Lower leg skin (tissue), 4 donors: ENCODE results near the gene DOK5. TPM values are rescaled to one million over a fixed set of nuclear protein-coding genes. Genes with fewer than 3 reads are reported as not detected.

Source experiments
- DNase-seq, 2 donors: peaks; one replicate each; pipeline ENCODE4 v3.0.0-alpha.2; 2019; ENCODE audit warnings: low spot score in 2 of 2
- H3K4me3 ChIP-seq: fragments of 200-600 bp; sonication (generic); 2 replicates; pipeline ENCODE4 v1.5.1; 2017; ENCODE audit warnings: mild to moderate bottlenecking, low read depth; ENCODE audit not compliant: poor library complexity, severe bottlenecking
- CTCF ChIP-seq, 3 donors: fragments of 450-650 bp; IDR thresholded peaks; one replicate each; pipeline ENCODE4 v1.5.1; 2016; ENCODE audit warnings: antibody characterized with exemption in 3 of 3, mild to moderate bottlenecking in 3 of 3, moderate library complexity in 2 of 3
- POLR2A ChIP-seq, 2 donors: fragments of 450-650 bp; IDR thresholded peaks; one replicate each; pipeline ENCODE4 v1.6.1; 2016 to 2017; ENCODE audit warnings: antibody characterized with exemption in 2 of 2, mild to moderate bottlenecking in 1 of 2, moderate library complexity in 1 of 2
- WGBS, 2 donors: methylation state at CpG; one replicate each; pipeline ENCODE4 v1.1.5; 2018; 5-methylcytosine and 5-hydroxymethylcytosine counted together
- intact Hi-C: fragments of 100-400 bp; cut with DNase I; formaldehyde crosslinking; loops from one replicate; pipeline ENCODE4 v1.15.0; 2023; ENCODE audit warnings: low total_unique reads
- total RNA-seq, 4 donors: library from RNA; depleted of rRNA; stranded (reverse); fragments of >200 nt; gene quantifications; one replicate each; pipeline ENCODE4 v1.1.0, GENCODE V29; 2016

The DOK5 gene
- total RNA-seq, 4 donors from 2014 or later = 0.23 to 1.3 (median 1.2) TPM; not detected in 1

GRCh38 chr20:54534101-54534500 is 58.7 kb downstream of the DOK5 start:
- WGBS, 2 donors = 92 to 94% methylated on average over 4 of the region's 4 CpGs
- no peak overlapping the region for H3K4me3 ChIP-seq
- no peak for TF ChIP-seq CTCF (IDR thresholded peaks at IDR 0.05)
- no peak for TF ChIP-seq POLR2A (IDR thresholded peaks at IDR 0.05)
- DNase-seq = no peak
- intact Hi-C loops = no loop called here

DNA sequence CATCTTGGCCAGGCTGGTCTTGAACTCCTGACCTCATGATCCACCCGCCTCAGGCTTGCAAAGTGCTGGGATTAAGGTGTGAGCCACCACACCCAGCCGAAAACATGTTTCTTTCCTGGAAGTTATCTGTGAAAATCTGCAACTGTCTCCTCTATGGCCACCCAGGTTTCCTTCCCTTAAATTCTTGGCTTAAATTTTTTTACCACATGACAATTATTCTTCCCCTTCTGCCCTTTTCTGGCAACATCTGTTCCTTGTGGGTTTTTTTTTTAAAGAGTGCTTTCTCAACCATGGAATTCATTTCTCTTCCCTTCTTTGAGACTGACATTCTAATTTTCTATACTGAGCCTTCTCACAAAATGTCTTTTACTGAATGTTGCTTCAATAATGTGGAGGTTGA is 59.6 kb downstream of the DOK5 start:
- H3K4me3 ChIP-seq = no peak overlapping the region
- no peak for DNase-seq
- TF ChIP-seq CTCF (IDR thresholded peaks at IDR 0.05) = no peak
- no peak for TF ChIP-seq POLR2A (IDR thresholded peaks at IDR 0.05)
- 38 to 61% methylated on average over 2 of the region's 2 CpGs for WGBS, 2 donors
- intact Hi-C loops = no loop called here

DNA sequence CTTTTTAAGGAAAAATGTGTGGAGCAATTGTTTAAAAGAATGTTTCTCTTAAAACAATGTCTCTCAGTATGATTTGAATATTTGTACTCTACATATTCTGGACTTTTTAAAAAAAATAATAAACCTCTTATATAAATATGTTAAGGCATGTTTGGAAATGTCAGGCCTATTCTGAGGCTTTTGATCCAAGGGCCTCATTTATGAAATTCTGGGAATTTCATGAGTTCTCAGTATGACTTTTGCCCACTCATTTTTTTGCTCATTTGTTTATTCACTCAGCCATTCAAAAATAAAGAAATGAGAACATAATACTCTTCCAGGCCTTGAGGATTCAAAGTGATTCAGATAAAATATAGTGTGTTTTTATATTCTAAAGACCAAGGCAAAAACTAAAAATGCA is 60.4 kb downstream of the DOK5 start:
- intact Hi-C loops = no loop called here
- DNase-seq = no peak
- H3K4me3 ChIP-seq = no peak overlapping the region
- no peak for TF ChIP-seq POLR2A (IDR thresholded peaks at IDR 0.05)
- TF ChIP-seq CTCF (IDR thresholded peaks at IDR 0.05) = no peak

DNA sequence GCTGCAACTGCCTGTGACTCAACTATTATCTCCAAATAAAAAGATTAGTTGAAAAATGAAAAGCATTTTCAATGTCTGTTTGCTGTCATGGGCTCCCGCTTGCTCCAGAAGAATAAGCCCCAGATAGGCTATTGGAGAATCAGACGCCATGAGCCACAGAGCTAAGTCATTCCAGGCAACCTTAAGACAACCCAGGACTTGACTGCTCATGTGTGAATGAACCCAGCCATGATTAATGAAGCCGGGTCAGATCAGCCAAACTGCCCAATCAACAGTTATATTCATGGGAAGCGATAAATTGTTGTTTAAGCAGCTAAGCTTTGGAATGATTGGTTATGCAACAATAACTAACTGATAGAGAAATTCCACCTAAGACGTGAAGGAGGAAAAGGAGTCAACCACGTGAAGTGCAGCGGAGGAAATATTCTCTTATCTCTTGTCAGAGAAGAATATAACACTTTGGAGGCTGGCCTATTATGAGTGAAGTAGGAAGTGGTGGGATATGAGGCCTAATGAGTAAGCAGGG is 64.2 kb downstream of the DOK5 start:
- TF ChIP-seq POLR2A (IDR thresholded peaks at IDR 0.05) (no peak), CTCF (IDR thresholded peaks at IDR 0.05) (no peak)
- WGBS, 2 donors = 91 to 93% methylated on average over 7 of the region's 7 CpGs
- DNase-seq = no peak
- H3K4me3 ChIP-seq = no peak overlapping the region
- intact Hi-C loops = no loop called here

DNA sequence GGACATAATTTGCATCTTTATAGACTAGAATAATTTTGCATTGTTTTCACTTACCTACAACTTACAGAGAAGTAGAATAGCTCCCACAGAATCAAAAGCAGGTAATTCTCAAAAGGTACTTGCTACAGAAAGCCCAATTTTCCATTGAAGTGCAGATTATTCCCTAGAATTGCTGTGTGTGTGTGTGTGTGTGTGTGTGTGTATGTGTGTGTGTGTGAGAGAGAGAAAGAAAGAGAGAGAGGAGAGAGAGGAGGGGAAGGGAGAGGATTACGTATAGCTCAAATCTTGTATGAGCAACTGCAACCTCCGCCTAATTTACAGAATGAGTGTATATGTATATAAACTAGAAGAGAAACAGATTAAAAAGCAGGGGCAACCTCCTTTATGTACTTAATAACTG is 68.0 kb downstream of the DOK5 start:
- no peak for DNase-seq
- TF ChIP-seq CTCF (IDR thresholded peaks at IDR 0.05) = no peak
- no peak for TF ChIP-seq POLR2A (IDR thresholded peaks at IDR 0.05)
- WGBS, 2 donors = 93 to 96% methylated on average over 2 of the region's 2 CpGs
- intact Hi-C loops = no loop called here
- H3K4me3 ChIP-seq = no peak overlapping the region

- TF ChIP-seq CTCF (IDR thresholded peaks at IDR 0.05) (no peak), POLR2A (IDR thresholded peaks at IDR 0.05) (no peak)
- H3K4me3 ChIP-seq = no peak overlapping the region
- no peak for DNase-seq
- intact Hi-C loops = no loop called here
- 78 to 83% methylated on average over 4 of the region's 4 CpGs for WGBS, 2 donors
Observed at GRCh38 chr20:54545676-54546358, 70.4 kb downstream of the DOK5 start.
